ENCODE results near the gene KCNH2.

Gene KCNH2

DNA sequence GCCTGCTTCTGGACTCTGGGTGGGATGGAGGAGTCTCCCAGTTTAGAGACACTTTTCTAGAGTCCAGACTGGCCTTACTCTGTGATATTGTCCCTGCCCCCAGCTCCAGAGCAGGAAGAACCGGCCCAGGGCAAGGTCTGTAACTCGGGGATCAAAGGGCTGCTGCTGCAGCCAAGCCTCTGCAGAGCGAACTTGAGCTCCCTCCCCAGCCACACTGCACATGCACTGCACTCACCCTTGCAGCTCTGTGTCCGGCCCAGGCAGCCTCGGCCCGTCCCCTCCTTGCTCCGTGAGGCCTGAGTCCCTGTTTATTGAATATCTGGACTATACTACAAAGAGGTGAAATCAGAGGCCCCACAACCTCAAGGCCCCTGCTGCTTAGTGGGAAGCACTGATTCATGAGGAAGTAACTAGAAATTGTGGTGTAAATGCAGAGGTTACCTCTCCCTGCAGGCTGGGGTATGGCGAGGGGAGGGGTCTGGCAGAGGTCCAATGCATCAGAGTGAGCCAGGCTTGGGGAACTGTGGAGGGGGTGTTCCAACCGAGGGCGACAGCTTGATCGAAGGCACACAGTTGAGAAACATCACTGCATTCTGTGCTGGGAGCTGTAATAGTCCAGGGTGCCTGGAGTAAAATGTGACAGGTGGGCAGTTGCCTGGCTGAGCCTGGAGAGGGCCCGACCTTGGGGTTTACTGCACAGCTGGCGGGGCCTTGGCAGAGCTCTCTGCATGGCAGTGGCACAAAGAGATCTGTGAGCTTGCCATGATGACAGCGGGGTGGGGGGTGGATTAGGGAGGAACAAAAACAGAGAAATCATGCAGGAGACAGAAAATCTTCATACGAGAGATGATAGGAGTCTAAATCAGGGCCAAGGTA lies 76.7 kb downstream of the KCNH2 start:
- H3K4me1 Mint-ChIP-seq (ENCODE audit: low read depth) = peaks cover 4% of the 10 kb centered on the region
- no peaks in the 10 kb centered on the region for H3K36me3 Mint-ChIP-seq
- H3K27ac Mint-ChIP-seq = no peak overlapping the region
- H3K9me3 Mint-ChIP-seq (ENCODE audit: low read depth) = no peaks in the 10 kb centered on the region
- no peak overlapping the region for H3K4me3 Mint-ChIP-seq
- H3K27me3 Mint-ChIP-seq = peaks cover 9% of the 10 kb centered on the region

DNA sequence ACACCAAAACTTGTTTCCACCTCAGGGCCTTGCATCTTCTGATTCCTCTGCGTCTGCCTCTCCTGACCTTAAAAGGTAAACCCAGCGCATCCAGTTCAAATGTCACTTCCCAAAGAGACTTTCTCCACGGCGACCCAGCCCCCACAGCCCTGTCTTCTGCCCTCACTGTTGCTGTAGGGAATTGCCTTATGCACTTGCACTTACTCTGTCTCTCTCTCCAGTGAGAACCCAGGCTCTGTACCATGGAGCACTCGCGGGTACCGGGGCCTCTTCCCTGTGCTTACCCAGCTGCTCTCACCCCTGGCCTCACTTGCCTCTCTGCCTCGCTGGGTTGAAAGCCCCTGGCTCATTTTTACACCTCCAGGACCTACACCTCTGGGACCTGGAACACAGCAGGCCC lies 77.4 kb downstream of the KCNH2 start:
- Mint-ChIP-seq H3K4me1 (ENCODE audit: low read depth) (peaks cover 4% of the 10 kb centered on the region), H3K9me3 (ENCODE audit: low read depth) (no peaks in the 10 kb centered on the region), H3K27me3 (peaks cover 10% of the 10 kb centered on the region), H3K4me3 (no peak overlapping the region), H3K36me3 (no peaks in the 10 kb centered on the region), H3K27ac (no peak overlapping the region)

DNA sequence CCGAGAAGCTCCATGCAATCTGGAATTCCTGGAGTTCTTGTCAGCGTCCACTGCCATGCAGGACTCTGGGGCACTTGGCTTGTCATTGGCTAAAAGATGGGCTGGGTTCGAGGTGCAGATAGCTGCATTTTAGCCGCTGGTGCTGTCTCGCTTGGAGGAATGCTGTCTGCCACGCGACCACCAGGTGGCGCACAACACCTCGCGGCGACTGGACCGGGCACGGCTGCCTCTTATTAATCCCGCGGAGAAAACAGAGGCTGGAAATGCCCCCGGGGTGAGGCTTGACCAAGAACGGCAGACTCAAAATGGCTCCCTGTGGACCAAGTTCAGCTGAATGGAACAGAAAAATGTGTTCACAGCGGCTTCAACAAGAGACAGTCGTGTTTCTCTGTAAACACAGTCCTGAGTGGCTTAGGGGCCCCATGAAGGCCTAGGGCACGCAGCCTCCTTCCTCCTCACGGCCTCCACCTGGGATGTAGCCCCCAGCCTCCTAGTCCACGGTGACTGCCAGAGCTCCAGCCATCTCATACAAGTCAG lies 79.6 kb downstream of the KCNH2 start:
- H3K4me3 Mint-ChIP-seq = no peak overlapping the region

DNA sequence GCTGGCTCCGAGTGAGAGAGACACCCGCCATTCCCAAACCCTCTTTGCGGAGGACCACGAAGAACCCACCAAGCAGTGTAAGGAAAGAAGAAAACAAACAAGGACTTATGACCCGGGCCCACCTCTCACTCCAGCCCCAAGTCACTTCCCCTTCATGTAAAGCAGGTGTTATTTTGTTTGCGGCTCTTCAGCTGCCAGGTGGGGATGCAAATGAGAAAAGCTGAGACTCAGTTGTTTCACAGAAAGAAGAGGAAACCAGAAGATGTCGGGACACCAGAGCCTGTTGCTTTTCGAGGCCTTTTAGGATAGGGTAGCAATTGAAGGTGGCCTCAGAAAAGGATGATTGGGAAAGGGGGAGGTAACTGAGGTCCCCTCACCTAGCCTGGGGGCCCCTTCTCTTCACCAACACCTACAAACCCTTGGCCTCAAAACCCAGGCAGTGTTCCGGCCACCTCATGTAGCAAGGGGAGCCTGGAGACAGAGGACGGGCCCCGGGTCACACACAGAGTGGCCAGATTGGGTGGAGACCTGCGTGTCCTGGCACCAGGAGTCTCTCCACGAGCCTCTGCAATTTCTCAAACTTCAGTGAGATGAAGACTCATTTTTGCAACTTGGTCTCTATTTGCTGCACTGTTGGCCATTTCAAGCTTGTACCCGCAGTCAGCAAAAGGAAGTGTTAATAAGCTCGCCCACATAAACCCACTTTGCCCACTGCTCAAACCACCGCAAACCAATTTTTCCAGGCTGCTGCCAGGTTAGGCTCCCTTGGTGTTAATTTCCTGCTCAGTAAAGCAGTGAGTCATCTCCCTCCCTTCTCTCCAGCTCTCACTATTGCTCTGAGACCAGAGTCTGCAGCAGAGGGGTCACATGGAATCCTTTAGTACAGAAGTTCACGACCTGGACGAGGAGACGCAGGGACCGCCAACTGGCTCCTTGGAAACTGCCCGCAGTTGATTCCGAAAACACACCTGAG lies 80.3 kb downstream of the KCNH2 start:
- H3K9me3 Mint-ChIP-seq (ENCODE audit: low read depth) = peaks cover 6% of the 10 kb centered on the region
- no peak overlapping the region for H3K27ac Mint-ChIP-seq
- H3K4me3 Mint-ChIP-seq = no peak overlapping the region
- peaks cover 4% of the 10 kb centered on the region for H3K4me1 Mint-ChIP-seq (ENCODE audit: low read depth)
- H3K36me3 Mint-ChIP-seq = peaks cover 4% of the 10 kb centered on the region
- peaks cover 13% of the 10 kb centered on the region for H3K27me3 Mint-ChIP-seq

More for the DNA sequence above, 79.6 kb downstream of the KCNH2 start:
- Mint-ChIP-seq H3K9me3 (ENCODE audit: low read depth) (peaks cover 6% of the 10 kb centered on the region), H3K4me1 (ENCODE audit: low read depth) (peaks cover 4% of the 10 kb centered on the region), H3K36me3 (peaks cover 4% of the 10 kb centered on the region), H3K27me3 (peaks cover 13% of the 10 kb centered on the region), H3K27ac (no peak overlapping the region)

DNA sequence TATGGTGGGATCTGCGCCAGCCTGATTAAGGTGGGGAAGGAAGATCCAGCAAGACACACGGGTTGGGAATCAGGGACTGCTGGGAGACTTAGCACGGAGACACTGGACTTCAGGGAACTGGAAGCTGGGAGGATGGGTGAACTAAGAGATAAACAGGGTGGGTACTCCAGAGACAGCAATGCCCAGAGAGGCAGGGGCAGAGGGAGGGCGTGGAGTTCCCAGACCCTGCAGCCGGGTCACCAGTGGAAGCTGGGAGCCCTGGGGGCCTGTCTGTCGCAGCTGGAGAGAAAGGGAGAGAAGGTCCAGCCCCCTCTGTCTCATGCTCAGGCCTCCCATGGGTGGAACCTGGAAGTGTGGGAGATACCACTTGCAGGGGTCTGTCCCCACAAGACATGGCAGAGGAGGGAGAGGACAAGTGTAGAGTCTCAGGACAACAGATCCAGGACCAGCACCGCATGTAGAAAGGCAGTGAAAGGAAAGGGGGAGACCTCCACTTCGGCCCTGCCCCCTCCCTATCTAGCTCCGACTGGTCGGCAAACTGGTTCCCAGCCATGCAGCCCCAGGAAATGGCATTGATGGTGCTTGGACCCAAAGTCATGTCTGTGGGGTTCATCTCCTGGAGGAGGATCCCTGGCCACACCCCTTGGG lies 81.4 kb downstream of the KCNH2 start:
- H3K9me3 Mint-ChIP-seq (ENCODE audit: low read depth) = peaks cover 6% of the 10 kb centered on the region
- H3K4me1 Mint-ChIP-seq (ENCODE audit: low read depth) = peaks cover 4% of the 10 kb centered on the region
- H3K27ac Mint-ChIP-seq = no peak overlapping the region
- H3K36me3 Mint-ChIP-seq = peaks cover 4% of the 10 kb centered on the region
- H3K4me3 Mint-ChIP-seq = no peak overlapping the region
- H3K27me3 Mint-ChIP-seq = peaks cover 13% of the 10 kb centered on the region

DNA sequence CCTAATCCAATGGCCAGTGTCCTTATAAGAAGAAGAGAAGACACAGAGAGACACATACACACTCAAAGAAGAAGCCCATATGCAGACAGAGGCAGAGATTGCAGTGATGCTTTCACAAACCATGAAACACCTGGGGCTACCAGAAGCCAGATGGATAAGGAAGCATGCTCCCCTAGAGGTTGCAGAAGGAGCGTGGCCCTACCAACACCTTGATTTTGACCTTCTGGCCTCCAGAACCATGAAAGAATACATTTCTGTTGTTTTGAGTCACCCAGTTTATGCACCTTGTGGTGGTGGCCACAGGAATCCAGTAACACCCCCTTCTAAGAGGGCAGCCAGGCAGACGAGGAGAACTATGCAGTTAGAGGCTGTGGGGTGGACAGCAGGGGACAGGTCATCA lies 82.3 kb downstream of the KCNH2 start:
- Mint-ChIP-seq H3K36me3 (peaks cover 4% of the 10 kb centered on the region), H3K9me3 (ENCODE audit: low read depth) (peaks cover 6% of the 10 kb centered on the region), H3K4me3 (no peak overlapping the region), H3K4me1 (ENCODE audit: low read depth) (peaks cover 4% of the 10 kb centered on the region), H3K27me3 (peaks cover 13% of the 10 kb centered on the region), H3K27ac (no peak overlapping the region)
